HTR-8/SVneo (cell line): Measurements from ENCODE around the gene AKAP10.
"Not testable (repeated sequence)": the region's sequence is repeated elsewhere in the genome, so short reads cannot be mapped to it uniquely, and the experiment has no call there.

Experiments
- DNase-seq: peaks from one replicate; pipeline ENCODE4 v3.0.0; 2011; ENCODE audit warnings: low spot score, mixed read lengths; ENCODE audit not compliant: insufficient read length
- FAIRE-seq: peaks from 2 replicates; lab custom pipeline; 2011; peaks lifted over from hg19 to GRCh38; lab: Jason Lieb, UNC

Gene AKAP10

GRCh38 chr17:19938736-19939135 lies 38.9 kb downstream of the AKAP10 start:
- DNase-seq = no peak
- FAIRE-seq = no peak

DNA sequence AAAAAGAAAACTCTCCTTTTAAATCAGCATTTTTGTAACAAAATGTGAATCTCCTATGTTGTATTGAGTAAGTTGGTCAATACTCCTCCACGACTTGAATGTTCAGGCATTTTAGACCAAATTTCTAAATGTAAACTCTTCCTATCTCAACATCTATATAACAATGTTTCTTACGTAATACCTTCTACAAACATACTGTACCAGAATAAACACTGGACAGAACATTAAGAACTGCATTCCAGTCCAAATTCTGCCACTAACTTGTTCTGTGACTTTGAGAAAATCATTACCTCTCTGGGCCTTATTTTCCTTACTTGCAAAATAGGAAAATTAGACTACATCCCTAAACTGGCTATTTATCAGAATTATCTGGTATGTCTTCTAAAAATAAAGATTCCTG lies 40.1 kb downstream of the AKAP10 start:
- no peak for FAIRE-seq
- DNase-seq = no peak

DNA sequence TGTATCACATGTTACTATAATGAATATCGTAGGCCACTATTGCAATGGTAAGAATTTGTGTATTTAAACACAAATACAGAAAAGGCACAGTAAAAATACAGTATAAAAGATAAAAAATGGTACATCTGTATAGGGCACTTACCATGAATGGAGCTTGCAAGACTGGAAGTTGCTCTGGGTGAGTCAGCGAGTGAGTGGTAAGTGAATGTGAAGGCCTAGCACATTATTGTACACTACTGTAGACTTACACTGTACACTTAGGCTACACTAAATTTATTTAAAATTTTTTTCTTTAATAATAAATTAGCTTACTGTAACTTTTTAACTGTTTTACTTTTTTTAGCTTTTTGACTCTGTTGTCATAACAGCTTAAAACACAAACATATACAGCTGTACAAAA lies 42.5 kb downstream of the AKAP10 start:
- DNase-seq = no peak
- FAIRE-seq = no peak

DNA sequence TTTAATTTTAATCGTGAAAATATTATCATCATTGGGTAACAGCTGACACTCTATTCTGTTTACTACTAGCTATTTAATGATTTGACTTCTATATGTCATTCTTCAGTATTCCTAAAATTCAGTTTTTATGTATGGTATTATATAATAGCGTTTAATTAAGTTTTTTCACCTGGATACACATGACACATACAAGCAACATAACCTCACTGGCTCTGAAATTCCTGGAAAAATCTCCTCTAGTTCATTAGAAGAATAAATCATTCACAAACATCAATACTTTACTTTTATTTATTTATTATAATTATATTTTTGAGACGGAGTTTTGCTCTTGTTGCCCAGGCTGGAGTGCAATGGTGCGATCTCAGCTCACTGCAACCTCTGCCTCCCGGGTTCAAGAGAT lies 44.0 kb downstream of the AKAP10 start:
- DNase-seq (no peak), FAIRE-seq (no peak)

DNA sequence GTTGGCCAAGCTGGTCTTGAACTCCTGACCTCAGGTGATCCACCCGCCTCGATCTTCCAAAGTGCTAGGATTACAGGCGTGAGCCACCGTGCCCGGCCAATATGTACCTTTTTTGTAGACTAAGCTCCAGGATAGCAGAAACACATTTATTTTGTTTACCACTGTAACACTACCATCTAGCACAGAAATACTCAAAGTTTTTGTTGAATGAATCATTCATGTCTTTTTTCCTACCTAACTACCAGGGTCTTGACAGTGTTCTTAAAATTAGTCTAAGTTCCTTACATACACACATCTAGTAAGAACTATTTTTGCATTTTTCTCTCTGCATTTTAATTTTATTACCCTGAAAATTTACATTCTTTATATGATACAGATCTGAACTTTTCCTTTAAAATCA lies 44.4 kb downstream of the AKAP10 start:
- peak; percentile 28 for DNase-seq
- no peak for FAIRE-seq

GRCh38 chr17:19928299-19928698 lies 49.3 kb downstream of the AKAP10 start:
- no peak for DNase-seq
- no peak for FAIRE-seq

- no peak for FAIRE-seq
- DNase-seq = no peak
Measured at GRCh38 chr17:19915245-19915978, 62.2 kb downstream of the AKAP10 start.

DNA sequence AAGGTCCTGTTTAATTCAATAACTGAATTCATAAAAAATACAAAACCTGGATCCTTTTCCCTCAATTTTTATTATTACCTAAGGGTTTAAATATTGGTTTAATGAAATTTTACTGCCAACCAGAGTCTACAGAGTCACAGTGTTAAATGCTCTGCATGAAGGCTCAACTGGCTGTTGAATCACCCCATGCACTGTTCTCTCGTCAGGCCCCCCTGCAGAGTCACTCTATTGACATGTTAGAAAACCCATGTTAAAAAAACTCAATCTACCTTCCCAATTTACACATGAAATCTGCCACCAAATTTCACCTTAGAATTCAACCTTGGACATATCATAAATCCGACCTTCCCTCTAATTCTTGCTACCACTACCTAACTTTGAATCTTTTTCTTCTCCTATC lies 66.6 kb downstream of the AKAP10 start:
- FAIRE-seq = no peak
- no peak for DNase-seq

DNA sequence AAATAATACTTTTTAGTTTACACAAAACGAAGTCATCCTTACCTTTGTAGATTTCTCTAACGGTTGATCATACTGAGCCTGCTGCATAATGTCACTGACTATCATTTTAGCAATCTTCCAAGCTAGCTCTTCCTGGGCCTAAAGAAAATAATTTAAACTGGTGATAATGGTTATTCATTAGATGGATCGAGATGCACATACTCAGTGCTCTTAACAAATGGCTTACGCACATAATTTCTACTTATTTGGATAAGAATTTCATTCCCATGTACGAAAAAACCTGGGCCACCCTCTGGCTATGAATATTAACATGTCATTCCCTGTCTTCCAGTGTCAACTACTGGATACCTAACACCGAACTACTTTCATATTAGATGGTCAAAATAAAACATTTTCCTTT lies 68.5 kb downstream of the AKAP10 start:
- peak; percentile 42 for FAIRE-seq
- no peak for DNase-seq

DNA sequence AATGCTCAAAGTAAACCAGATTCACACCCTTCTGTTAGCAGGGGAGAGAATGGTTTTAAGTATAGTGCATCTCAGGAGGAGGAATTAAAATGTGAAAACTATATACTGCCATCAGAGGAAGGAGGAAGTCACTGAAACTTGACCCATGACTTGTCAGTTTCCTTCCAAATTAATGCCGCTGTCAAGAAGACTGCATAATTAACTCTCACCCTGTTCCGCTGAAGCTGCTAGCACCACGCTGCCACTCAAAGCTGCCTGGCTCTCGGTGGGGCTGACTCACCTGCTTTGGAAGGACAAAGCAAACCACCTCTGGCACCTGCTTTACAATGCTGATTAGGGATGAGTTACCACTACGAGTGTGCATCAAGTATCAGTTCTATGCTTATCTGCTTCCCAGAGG lies 72.1 kb downstream of the AKAP10 start:
- DNase-seq (no peak), FAIRE-seq (peak; percentile 74)

DNA sequence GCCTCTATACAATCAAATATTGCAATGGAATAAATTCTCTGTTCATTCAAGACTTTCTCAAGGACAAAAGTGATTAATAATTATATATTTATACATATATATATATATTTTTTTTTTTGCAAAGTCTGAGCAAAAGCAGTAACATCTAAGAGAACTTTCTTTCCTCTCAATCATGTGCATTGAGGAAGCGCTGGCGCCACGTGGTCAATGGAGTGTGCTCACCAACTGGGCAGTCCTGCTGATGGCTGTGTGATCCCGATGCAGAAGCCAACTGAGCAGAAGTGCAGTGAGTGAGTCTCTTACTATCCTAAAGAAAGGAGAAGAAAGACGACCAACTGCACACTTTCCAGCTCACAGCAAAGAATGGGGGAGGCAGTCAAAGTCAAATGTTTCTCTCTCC lies 72.7 kb downstream of the AKAP10 start:
- DNase-seq (no peak), FAIRE-seq (no peak)

DNA sequence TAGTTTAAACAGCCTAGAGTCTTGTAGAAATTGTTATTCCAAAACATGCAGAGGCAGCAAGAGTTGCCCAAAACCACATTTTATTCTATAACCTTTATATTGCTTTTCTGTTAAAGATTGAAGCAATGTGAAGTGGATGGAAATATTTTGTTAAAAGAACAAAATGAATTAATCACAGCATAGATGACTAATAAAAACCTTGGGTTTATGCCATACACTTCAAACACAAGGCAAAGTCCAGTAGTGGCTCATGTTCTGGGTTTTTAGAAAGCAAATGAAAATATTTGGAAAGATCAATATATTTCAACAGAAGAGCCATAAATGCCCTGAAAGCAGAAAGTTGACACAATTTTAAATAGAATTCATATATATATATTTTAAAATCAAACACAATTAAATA lies 73.2 kb downstream of the AKAP10 start:
- DNase-seq (no peak), FAIRE-seq (no peak)

DNA sequence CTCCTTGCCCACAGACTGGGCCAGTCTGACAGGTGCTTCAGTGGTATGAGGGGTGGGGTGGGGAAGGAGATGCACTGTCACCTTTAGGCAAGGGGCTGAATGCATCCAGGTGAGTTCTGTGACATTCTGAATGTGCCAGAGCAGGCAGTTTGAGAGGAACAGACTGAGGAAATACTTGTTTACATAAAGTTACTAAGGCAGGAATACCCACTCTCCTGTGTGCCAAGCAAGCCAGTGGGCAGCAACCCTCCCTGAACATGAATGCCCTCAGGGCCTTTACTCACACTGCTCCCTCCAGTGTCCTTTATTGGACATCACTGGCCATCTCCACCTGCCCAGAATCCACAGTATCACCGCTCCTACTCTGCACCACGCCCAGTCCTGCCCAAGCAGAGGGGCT lies 76.8 kb downstream of the AKAP10 start:
- DNase-seq (no peak), FAIRE-seq (peak; percentile 89)

- FAIRE-seq (no peak), DNase-seq (peak; percentile 68)
Measured at GRCh38 chr17:19897903-19898302, 79.7 kb downstream of the AKAP10 start.

DNA sequence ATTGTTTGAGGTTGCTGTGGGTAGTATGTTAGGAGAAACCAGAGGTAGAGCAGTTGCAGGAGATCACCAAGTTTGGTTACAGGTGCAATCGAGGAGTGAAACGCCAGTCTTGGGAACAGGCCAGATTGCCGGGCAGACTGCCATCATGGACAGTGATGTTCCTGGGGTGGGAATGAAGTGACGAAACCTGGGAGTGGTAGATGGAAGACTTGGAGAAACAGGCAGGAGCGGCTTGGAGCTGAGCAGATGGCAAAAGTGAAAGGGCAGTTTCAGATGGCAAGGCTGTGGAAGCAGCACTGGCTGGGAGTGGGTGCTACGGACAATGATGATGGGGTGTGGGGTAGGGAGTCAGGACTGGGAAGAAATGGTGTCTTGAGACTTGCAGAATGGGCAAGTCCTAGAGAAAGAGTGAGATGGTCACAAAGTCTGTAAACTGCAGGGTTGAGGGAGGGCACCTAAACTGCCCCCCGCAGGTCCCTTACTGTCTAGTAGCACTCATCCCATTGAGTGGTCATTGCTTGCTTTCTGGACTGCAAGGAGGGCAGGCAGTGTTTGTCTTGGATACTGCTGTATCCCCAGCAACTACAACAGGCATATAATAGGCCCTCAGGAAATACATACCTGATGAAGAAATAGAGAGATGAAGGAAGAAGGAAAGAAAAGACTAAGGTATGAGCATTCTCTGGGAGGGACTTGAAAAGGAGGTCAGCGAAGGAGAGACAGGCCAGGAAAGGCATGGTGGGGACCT lies 80.4 kb downstream of the AKAP10 start:
- DNase-seq (no peak), FAIRE-seq (peak; percentile 84)

GRCh38 chr17:19896679-19897078 lies 80.9 kb downstream of the AKAP10 start:
- DNase-seq (no peak), FAIRE-seq (no peak)

- DNase-seq, FAIRE-seq: not testable (repeated sequence)
Measured at GRCh38 chr17:19890554-19890953, 87.1 kb downstream of the AKAP10 start.

GRCh38 chr17:19890001-19890400 lies 87.6 kb downstream of the AKAP10 start:
- FAIRE-seq, DNase-seq: not testable (repeated sequence)

DNA sequence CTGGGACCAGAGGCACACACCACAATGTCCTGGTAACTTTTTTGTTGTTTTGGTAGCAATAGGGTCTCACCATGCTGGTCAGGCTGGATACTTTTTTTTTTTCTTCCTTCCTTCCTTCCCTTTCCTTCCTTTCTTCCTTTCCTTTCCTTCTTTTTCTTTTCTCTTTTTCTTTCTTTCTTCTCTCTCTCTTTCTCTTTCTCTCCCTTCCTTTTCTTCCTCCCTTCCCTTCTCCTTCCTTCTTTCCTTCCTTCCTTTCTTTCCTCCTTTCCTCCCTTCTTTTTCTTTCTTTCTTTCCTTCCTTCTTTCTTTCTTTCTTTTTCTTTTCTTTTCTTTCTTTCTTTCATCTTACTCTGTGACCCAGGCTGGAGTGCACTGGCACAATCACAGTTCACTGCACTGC lies 91.5 kb downstream of the AKAP10 start:
- DNase-seq = no peak
- no peak for FAIRE-seq

GRCh38 chr17:19883537-19884215 lies 94.0 kb downstream of the AKAP10 start:
- FAIRE-seq = no peak
- no peak for DNase-seq

DNA sequence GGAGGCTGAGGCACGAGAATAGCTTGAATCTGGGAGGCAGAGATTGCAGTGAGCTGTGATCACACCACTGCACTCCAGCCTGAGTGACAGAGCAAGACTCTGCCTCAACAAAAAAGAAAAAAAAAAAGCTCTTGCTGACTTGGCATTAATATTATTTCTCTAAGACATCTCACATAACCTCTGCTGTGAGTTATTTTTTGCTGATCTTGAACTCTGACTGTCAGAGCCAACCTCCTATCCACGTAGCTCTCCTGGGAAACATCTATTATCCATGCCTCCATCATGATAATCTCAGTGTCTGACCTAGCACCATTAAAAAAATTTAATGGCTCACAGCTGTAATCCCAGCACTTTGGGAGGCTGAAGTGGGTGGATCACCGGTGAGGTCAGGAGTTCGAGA lies 97.2 kb downstream of the AKAP10 start:
- FAIRE-seq (no peak), DNase-seq (no peak)
